Mammary epithelial cell (primary cell): ENCODE results near the gene SLC7A10.

ENCODE experiments used
- CTCF ChIP-seq, 2 donors: IDR thresholded peaks in 1 of 2; conservative IDR thresholded peaks in 1 of 2; 2 replicates each; pipeline ENCODE4 v1.5.1; 2011 to 2012; ENCODE audit warnings: inconsistent platforms in 2 of 2, low read length in 2 of 2, mild to moderate bottlenecking in 2 of 2, control low read depth in 1 of 2, low read depth in 1 of 2; ENCODE audit not compliant: insufficient read depth in 1 of 2; ENCODE audit errors: extremely low read depth in 1 of 2
- EZH2 ChIP-seq: IDR thresholded peaks from 2 replicates; pipeline ENCODE4 v1.6.1; 2012; ENCODE audit warnings: low read length, inconsistent platforms, borderline replicate concordance

GRCh38 chr19:33202546-33203507 lies 22.8 kb downstream of the SLC7A10 start:
- TF ChIP-seq CTCF (conservative IDR thresholded peaks at IDR 0.05 in 1 of 2, IDR thresholded peaks at IDR 0.05 in 1 of 2; ENCODE audit: extremely low read depth in 1 of 2, insufficient read depth in 1 of 2, low read depth in 1 of 2, low read length in 2 of 2) (no peak), EZH2 (no peak)
